NCI-H460 (cell line): ENCODE measurements around the gene SPDEF. TPM values are rescaled to one million over a fixed set of nuclear protein-coding genes. Genes with fewer than 3 reads are reported as not detected.

Experiments used
- DNase-seq: peaks from one replicate; pipeline ENCODE4 v3.0.0-alpha.2; 2016; ENCODE audit warnings: low read depth; ENCODE audit errors: extremely low read depth
- total RNA-seq: library from RNA; depleted of rRNA; stranded (reverse); fragments of >200 nt; shearing (Covaris generic); gene quantifications from 2 replicates; pipeline ENCODE4 v1.2.3, GENCODE V29; 2014

SPDEF gene
- total RNA-seq, 1 experiment from 2014 or later, result not detected

- DNase-seq, result no peak
Observed at GRCh38 chr6:34547701-34548644, 8.2 kb downstream of the SPDEF start.

GRCh38 chr6:34546551-34547321 is 9.4 kb downstream of the SPDEF start:
- peak; percentile 37 for DNase-seq

- DNase-seq, result no peak
Observed at GRCh38 chr6:34544776-34545471, 11.2 kb downstream of the SPDEF start.

- no peak for DNase-seq
Observed at GRCh38 chr6:34544052-34544604, 12.0 kb downstream of the SPDEF start.

GRCh38 chr6:34543421-34543820 is 12.7 kb downstream of the SPDEF start:
- DNase-seq, result no peak

GRCh38 chr6:34540841-34541240 is 15.3 kb downstream of the SPDEF start:
- no peak for DNase-seq

- DNase-seq, result no peak
Observed at GRCh38 chr6:34540222-34540621, 15.9 kb downstream of the SPDEF start.

- DNase-seq, result no peak
Observed at GRCh38 chr6:34539181-34539580, 16.9 kb downstream of the SPDEF start.

GRCh38 chr6:34538581-34538980 is 17.5 kb downstream of the SPDEF start:
- no peak for DNase-seq

- no peak for DNase-seq
Observed at GRCh38 chr6:34537922-34538550, 18.1 kb downstream of the SPDEF start.

GRCh38 chr6:34536959-34537848 is 18.9 kb downstream of the SPDEF start:
- no peak for DNase-seq

GRCh38 chr6:34536251-34536958 is 19.7 kb downstream of the SPDEF start:
- DNase-seq, result no peak

GRCh38 chr6:34535646-34536045 is 20.5 kb downstream of the SPDEF start:
- DNase-seq, result no peak

GRCh38 chr6:34535199-34535598 is 20.9 kb downstream of the SPDEF start:
- DNase-seq, result no peak

GRCh38 chr6:34534656-34535055 is 21.5 kb downstream of the SPDEF start:
- no peak for DNase-seq

- no peak for DNase-seq
Observed at GRCh38 chr6:34534146-34534545, 22.0 kb downstream of the SPDEF start.

GRCh38 chr6:34532230-34532629 is 23.9 kb downstream of the SPDEF start:
- no peak for DNase-seq

- no peak for DNase-seq
Observed at GRCh38 chr6:34531580-34532201, 24.4 kb downstream of the SPDEF start.
